Measurements from ENCODE around the gene E2F1. TPM values are rescaled to one million over a fixed set of nuclear protein-coding genes. Genes with fewer than 3 reads are reported as not detected.

Gene E2F1
- total RNA-seq, 1 donor from 2014 or later: 8.9 TPM

- Mint-ChIP-seq H3K4me3 (peak overlapping the region; percentile 81), H3K27me3 (no peaks in the 10 kb centered on the region), H3K4me1 (peaks cover 33% of the 10 kb centered on the region), H3K9me3 (no peaks in the 10 kb centered on the region), H3K27ac (peak overlapping the region; percentile 61), H3K36me3 (ENCODE audit: low read depth) (no peaks in the 10 kb centered on the region)
- peak; percentile 76 for DNase-seq
- CTCF ChIA-PET: interaction anchor here (0.9 to 3.8 kb wide), 25 partner anchors 11 to 462 kb away, joined by 3 to 40 read pairs (median 5); partner anchors contain the start of genes CBFA2T2, CDK5RAP1 and CHMP4B
- intact Hi-C loops (cut with micrococcal nuclease): loop anchor here (1.0 to 5.0 kb wide), 8 partner anchors 109 to 461 kb away; partner anchors contain the start of genes CDK5RAP1, EIF2S2 and RALY
- peak; percentile 52 for ATAC-seq (ENCODE audit: low read depth)
- TF ChIP-seq, protein P1, sequence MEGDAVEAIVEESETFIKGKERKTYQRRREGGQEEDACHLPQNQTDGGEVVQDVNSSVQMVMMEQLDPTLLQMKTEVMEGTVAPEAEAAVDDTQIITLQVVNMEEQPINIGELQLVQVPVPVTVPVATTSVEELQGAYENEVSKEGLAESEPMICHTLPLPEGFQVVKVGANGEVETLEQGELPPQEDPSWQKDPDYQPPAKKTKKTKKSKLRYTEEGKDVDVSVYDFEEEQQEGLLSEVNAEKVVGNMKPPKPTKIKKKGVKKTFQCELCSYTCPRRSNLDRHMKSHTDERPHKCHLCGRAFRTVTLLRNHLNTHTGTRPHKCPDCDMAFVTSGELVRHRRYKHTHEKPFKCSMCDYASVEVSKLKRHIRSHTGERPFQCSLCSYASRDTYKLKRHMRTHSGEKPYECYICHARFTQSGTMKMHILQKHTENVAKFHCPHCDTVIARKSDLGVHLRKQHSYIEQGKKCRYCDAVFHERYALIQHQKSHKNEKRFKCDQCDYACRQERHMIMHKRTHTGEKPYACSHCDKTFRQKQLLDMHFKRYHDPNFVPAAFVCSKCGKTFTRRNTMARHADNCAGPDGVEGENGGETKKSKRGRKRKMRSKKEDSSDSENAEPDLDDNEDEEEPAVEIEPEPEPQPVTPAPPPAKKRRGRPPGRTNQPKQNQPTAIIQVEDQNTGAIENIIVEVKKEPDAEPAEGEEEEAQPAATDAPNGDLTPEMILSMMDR (IDR thresholded peaks at IDR 0.05): peak; percentile 61
- POLR2A ChIA-PET: interaction anchor here (0.6 to 3.5 kb wide), 17 partner anchors 7 to 444 kb away, joined by 3 to 20 read pairs (median 8); partner anchors contain the start of genes CBFA2T2, CDK5RAP1, EIF2S2 and PXMP4
These were observed 18.3 kb downstream of the E2F1 start for GRCh38 chr20:33667676-33668465.

GRCh38 chr20:33667245-33667675 lies 18.9 kb downstream of the E2F1 start:
- H3K27me3 Mint-ChIP-seq: no peaks in the 10 kb centered on the region
- TF ChIP-seq, protein P1 (IDR thresholded peaks at IDR 0.05): no peak
- ATAC-seq (ENCODE audit: low read depth): peak; percentile 11
- DNase-seq: peak; percentile 49
- H3K36me3 Mint-ChIP-seq (ENCODE audit: low read depth): no peaks in the 10 kb centered on the region
- intact Hi-C loops (cut with micrococcal nuclease): loop anchor here (2.0 to 5.0 kb wide), 7 partner anchors 110 to 462 kb away; partner anchors contain the start of genes CDK5RAP1, EIF2S2 and RALY
- H3K27ac Mint-ChIP-seq: peak overlapping the region; percentile 61
- POLR2A ChIA-PET: interaction anchor here (0.6 to 3.5 kb wide), 15 partner anchors 8 to 445 kb away, joined by 3 to 20 read pairs (median 11); partner anchors contain the start of genes CBFA2T2, CDK5RAP1, EIF2S2 and PXMP4
- no peaks in the 10 kb centered on the region for H3K9me3 Mint-ChIP-seq
- peaks cover 34% of the 10 kb centered on the region for H3K4me1 Mint-ChIP-seq
- CTCF ChIA-PET: interaction anchor here (0.9 to 3.8 kb wide), 26 partner anchors 12 to 463 kb away, joined by 3 to 40 read pairs (median 5); partner anchors contain the start of genes CBFA2T2, CDK5RAP1 and CHMP4B
- H3K4me3 Mint-ChIP-seq: peak overlapping the region; percentile 81

DNA sequence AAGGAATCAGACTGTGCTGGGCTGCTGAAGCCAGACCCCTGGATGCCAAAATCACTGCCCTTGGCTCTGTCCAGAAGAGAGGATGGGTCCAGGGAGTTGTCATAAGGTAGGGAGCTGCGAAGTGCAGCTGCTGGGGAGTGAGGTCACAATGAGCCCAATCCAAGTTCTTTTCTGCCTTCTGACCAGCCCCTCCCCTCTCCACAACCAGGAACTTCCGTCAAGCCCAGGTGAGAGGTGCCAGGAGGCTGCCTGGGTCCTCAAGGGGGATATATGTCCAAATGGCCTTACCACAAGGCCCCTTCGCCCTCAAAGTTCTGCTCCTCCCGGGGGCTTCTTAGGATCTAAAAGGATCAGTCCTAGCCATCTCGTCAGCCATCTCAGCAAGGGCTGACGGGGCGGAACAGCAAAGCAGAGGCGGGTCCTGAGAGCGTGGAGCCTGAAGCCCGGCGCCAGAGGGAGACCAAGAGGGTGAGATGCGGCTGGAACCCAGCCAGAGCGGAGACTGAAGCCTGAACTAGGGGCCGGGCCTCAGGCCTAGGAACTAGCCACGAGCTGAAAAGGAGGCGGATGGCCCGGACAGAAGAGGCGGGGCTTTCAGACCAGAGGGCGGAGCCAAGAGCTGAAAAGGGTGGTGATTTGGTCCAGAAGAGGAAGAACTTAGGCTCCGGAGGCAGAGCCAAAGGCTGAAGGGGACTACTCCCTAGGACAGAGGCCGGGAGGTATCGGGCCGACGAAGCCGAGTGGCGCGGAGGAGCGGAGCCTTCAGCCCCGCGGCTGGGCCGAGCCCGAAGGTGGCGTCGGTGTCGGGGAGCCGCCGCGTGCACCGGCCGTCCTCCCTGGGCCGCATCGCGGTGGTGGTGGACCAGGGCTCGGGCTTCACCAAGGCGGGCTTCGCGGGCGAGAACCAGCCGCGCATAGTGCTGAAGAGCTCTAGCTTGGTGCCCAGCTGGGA lies 19.6 kb downstream of the E2F1 start, which contains the start of gene ACTL10:
ACTL10 (plus strand) TSS at position 651 of the 952 bp plus-strand sequence. CDS start 555 bp downstream, outside the sequence.
- H3K4me1 Mint-ChIP-seq: peaks cover 34% of the 10 kb centered on the region
- TF ChIP-seq, protein P1 (IDR thresholded peaks at IDR 0.05): no peak
- peak within 1 kb of the TSS; percentile 95 for H3K27ac Mint-ChIP-seq
- peak; percentile 83 for DNase-seq
- ChIA-PET CTCF (interaction anchor here (0.9 to 3.8 kb wide), 16 partner anchors 12 to 463 kb away, joined by 3 to 40 read pairs (median 6); partner anchors contain the start of gene CBFA2T2), POLR2A (interaction anchor here (0.6 to 3.5 kb wide), 19 partner anchors 9 to 446 kb away, joined by 3 to 20 read pairs (median 7); partner anchors contain the start of genes CBFA2T2, CDK5RAP1, E2F1 and EIF2S2)
- intact Hi-C loops (cut with micrococcal nuclease): loop anchor here (1.0 to 5.0 kb wide), 12 partner anchors 8 to 462 kb away; partner anchors contain the start of genes CBFA2T2, CDK5RAP1, E2F1 and EIF2S2
- ATAC-seq (ENCODE audit: low read depth): peak; percentile 75
- H3K9me3 Mint-ChIP-seq: no peaks in the 10 kb centered on the region
- no peaks in the 10 kb centered on the region for H3K27me3 Mint-ChIP-seq
- peak within 1 kb of the TSS; percentile 93 for H3K4me3 Mint-ChIP-seq
- no peaks in the 10 kb centered on the region for H3K36me3 Mint-ChIP-seq (ENCODE audit: low read depth)

DNA sequence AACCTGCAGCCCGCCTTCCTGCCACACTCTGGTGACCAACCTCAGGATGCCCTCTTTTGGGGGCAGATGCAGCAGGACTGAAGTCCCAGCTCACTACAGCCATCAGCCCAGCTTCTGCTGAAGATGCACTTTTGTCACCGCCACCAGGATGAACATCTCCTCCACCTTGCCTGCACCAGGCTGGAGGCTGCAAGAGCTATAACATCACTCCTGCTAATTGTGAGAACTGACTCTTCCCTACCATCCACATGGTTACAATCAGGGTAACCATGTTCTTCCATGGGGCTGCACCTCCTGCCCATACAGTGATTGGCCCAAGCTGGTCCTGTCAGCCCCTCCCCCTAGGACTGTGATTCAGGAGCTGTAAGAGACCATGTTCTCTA lies 21.4 kb downstream of the E2F1 start:
- ChIA-PET POLR2A (interaction anchor here (0.6 to 3.0 kb wide), 8 partner anchors 8 to 447 kb away, joined by 3 to 18 read pairs (median 6); partner anchors contain the start of genes CBFA2T2, EIF2S2 and SNTA1), CTCF (interaction anchor here (1.1 kb wide), 1 partner anchor 67 kb away, joined by 3 read pairs; the partner anchor contains the start of gene ZNF341)
- DNase-seq (no peak), ATAC-seq (ENCODE audit: low read depth) (no peak)
- H3K27me3 Mint-ChIP-seq: no peaks in the 10 kb centered on the region
- H3K36me3 Mint-ChIP-seq (ENCODE audit: low read depth): no peaks in the 10 kb centered on the region
- TF ChIP-seq, protein P1 (IDR thresholded peaks at IDR 0.05): no peak
- H3K4me1 Mint-ChIP-seq: peaks cover 34% of the 10 kb centered on the region
- H3K9me3 Mint-ChIP-seq: no peaks in the 10 kb centered on the region
- H3K4me3 Mint-ChIP-seq: peak overlapping the region; percentile 73
- intact Hi-C loops (cut with micrococcal nuclease): loop anchor here (5.0 kb wide), 5 partner anchors 113 to 448 kb away; partner anchors contain the start of genes EIF2S2 and RALY
- H3K27ac Mint-ChIP-seq: peak overlapping the region; percentile 83
